Daoy (cell line): ENCODE measurements around the gene RAC2. TPM values are rescaled to one million over a fixed set of nuclear protein-coding genes. Genes with fewer than 3 reads are reported as not detected.
A peak's percentile ranks its signal among the peaks of the same experiment; 100 is the strongest.
"Not testable (repeated sequence)": the region's sequence is repeated elsewhere in the genome, so short reads cannot be mapped to it uniquely, and the experiment has no call there.

Source experiments
- DNase-seq: peaks from one replicate; pipeline ENCODE4 v3.0.0-alpha.2; 2015; ENCODE audit warnings: low read depth
- total RNA-seq: library from RNA; depleted of rRNA; stranded (reverse); fragments of >200 nt; shearing (Covaris generic); gene quantifications from 2 replicates; pipeline ENCODE4 v1.2.3, GENCODE V29; 2014

The RAC2 gene
- total RNA-seq, 1 experiment from 2014 or later = 59.0 TPM

DNA sequence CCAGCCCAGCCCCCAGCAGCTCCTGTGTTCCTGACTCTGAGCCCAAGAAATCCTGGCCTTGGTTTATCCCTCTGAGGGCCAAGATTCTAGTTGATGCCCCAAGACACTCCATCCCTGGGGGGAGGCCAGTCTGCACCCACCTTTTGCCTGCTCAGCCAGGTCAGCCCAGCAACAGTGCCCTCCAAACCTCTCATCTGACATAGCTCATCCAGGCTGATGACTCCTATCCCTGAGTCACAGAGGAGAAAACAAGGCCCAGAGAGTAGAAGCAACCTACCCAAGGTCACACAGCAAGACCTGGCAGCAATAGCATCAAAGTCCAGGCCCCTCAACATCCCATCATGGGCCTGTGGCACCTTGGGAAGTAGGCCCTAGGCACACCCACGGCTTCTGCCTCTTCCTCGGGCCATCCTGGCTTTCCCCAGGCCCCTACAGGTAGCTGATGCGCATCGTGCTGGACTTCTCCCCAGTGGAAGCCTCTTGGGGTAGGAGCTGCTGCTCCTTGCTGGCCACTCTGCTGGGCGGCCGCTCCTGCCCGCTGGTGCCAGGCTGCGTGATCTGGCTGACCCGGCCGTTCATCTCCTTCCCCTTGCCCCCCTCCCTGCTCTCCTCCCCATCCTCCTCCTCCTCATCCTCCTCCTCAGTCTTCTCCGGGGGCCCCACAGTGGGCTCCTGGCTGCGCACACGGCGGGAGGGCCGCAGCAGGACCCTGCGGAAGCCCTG, 37.8 kb downstream of the RAC2 start:
- DNase-seq = no peak

DNA sequence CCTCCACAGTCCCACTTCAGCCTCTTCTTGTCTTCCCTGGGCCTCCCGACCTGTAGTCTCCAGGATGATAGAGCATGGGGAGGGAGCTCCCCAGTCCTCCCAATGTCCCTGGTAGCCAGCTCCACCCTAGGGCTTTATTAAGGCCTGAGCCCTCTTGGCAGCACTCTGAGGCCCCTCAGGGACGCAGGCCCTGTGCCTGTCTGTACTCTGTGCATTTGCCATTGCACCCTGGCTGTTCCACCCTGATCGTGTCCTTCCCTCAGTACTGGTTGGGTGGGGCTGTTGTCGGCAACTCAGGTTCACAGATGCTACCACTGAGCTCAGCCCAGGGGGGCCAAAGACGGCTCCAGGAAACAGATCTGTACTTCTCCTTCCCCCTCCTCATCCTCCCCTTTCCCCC, 39.0 kb downstream of the RAC2 start:
- DNase-seq = no peak

DNA sequence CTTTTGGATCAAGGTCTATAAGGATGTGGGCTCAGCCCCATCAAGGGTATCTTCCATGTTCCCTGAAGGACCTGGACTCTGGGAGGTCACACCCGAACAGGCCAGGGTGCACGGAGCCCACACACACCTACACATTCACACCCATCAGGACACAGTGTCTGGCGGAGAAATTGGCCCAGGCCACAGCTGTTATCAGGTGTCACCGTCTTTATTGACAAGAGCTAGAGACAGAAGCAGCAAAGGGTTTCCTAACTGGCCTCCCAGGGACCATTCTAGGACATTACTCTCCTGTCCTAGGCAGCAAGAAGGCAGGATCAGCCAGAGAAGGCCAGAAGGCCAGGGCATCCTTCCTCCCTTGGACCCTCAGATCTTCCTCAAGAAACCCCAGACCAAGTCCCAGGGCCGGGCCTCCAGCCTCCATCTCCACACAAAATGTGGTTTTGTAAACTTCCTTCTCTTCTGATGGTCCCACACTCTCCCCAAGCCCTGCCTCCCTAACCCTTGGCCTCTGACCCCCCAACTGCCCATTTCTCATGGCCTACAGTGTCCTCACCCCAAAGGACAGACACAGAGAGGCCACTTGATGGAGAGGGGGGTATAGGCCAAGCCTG, 39.9 kb downstream of the RAC2 start:
- no peak for DNase-seq

DNA sequence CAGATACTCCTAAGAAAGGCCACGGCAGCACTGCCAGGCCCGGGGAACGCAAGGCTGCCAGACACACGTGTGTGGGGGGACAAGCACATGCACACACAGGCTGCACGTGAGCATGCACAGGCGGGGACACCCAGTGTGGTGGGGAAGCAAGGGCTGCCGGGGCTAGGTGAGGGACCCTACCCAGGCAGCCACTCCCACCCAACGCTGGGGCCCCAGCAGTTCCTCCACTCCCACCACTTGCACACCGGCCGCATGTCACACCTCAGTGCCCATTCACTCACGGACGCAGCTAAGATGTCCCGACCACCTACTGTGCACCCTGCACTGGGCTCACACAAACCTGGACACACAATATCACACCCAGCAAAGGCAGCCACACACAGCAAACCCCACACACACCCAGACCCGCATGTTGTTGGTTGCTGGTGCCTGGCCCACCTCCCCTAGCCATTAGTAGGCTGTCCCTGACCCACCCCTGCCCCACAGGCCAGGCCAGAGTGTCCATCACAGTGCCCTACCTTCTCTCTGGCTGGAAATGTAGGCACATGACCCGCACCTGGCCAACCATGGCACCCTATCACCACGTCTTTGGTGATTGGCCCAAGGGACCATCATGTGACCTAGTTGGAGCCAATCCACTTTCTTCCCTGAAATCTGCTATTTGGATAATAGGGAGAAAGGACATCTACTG, 40.6 kb downstream of the RAC2 start:
- DNase-seq = no peak

DNA sequence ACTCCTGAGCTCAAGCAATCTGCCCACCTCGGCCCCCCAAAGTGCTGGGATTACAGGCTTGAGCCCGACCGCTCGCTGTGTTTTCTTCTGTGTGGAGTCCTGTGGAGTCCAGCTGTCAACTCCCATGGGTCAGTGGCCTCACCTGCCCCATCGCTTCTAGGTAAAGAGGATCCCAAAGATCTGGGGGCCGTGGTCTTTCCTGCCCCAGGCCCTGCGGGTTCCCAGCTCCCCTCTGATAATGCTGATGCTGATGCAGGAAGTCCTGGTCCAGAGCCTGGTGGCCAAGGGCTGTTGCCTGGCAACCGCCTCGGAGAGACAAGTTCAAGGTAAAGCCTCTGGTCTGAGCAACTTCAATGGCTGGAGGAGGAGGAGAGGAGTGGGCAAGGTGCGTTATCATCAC, 41.4 kb downstream of the RAC2 start:
- no peak for DNase-seq

DNA sequence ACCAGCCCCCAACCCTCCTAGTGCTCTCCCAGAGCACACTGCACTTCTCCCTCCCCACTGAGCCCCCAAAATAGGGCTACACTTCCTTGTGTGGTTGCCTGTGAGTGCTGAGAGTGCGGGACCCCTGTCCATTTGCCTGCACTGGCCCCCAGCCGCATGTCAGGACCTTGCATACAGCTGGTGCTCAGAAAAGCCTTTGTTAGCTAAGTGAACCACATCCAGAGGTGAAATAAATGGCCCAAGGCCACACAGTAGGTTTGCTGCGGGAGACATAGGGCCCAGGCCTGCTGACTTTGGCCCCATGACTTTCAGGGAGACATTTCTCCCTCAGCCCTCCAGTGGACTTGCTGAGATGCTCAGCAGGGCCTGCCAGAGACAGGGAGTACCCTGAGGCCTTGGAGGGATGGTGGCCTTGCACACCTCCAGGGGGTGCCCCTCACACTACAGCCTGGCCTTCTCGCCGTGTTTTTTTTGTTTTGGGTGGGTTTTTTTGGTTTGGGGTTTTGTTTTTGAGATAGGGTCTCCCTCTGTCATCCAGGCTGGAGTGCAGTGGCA, 42.0 kb downstream of the RAC2 start:
- no peak for DNase-seq

DNA sequence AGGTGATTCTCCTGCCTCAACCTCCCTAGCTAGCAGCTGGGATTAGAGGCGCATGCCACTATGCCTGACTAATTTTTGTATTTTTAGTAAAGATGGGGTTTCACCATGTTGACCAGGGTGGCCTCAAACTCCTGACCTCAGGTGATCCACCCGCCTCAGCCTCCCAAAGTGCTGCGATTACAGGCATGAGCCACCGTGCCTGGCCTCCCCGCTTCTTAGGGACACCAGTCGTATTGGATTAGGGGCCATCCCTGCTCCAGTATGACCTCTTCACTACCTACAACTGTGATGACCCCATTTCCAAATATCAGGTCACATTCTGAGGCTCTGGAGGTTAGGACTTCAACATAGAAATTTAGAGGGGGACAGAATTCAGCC, 42.6 kb downstream of the RAC2 start:
- DNase-seq = not testable (repeated sequence)

DNA sequence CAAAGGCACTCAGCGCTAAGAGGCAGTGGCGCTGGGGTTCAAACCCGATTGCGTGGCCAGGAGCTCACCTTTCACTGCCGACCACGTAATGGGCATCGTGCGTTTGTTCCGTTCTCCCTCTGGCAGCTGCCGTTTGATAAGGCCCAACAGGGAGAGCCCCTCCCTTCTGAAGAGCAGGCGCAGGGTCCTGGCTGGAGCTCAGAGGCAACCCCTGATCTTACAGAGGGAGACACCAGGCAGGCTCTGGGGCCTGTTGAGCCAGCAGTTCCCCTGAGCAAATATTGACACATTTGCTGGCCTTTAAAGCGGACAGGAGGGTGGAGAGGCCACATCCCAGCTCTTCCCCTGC, 44.3 kb downstream of the RAC2 start:
- no peak for DNase-seq

DNA sequence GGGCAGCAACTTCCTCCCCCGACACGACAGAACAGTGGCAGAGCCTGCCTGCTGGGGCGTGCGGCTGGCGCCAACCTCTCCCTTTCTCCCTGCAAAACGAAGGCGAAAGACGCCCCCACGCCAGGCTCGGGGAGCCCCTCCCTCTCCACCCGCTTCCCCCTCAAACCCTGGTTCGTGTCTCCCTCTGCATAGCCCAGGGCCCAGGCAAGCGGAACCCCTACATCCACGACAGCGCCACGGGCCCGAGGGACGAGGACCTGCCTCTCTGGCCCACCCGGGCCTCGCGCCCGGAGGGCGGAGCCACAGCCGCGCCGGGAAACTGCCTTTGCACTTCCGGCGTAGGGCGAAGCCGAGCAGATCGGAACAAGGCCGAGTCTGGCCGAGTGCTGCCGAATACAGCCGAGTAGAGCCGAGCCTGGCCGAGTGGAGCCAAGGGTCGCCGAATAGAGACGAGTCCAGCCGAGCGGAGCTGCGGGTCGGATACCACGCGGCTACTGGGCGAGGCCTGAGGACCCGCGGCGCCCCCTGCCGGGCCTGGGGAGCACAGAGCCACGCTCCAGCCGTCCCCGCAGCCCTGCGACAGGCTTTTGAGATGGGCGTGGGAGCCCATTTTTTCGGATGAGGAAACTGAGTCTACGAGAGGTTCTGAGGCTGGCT, 44.8 kb downstream of the RAC2 start:
- DNase-seq = peak; percentile 99

DNA sequence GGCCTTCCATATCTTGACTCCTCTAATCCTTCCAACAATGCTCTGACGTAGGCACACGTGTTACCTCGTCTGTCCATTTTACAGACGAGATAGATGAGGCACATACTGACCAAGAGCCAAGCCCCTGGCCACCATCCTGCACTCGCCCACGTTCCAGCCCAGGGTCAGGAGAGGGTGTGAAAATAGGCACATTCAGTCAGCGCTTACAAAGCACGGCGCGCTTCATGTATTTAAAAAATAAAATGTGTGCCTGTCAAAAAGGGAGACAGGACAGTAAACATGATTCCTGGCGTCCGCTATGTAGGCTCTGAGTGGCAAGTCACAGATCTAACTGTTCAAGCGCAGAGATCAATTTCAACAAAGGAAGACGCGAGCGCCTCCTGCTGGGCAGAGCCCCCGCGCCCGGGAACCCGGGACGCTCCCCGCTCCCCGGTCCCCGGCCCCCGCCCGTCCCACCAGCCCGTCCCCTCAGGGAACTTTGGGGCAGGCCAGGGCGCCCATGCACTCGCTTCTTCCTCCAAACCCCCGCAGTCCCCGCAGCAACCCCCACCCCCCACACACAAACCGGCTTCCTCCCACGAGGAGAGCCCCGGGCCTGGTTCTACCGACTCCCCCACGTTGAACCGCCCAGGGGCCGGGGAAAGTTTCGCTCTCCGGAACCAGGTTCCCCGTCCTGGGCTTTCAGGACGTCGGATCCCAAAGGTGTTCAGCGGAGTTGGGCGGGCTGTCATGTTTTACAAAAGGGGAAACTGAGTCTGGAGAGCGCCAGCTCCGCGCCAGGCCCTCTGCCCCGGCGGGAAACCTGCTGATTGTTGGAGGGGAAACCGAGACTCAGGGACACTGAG, 45.6 kb downstream of the RAC2 start:
- DNase-seq = peak; percentile 72

DNA sequence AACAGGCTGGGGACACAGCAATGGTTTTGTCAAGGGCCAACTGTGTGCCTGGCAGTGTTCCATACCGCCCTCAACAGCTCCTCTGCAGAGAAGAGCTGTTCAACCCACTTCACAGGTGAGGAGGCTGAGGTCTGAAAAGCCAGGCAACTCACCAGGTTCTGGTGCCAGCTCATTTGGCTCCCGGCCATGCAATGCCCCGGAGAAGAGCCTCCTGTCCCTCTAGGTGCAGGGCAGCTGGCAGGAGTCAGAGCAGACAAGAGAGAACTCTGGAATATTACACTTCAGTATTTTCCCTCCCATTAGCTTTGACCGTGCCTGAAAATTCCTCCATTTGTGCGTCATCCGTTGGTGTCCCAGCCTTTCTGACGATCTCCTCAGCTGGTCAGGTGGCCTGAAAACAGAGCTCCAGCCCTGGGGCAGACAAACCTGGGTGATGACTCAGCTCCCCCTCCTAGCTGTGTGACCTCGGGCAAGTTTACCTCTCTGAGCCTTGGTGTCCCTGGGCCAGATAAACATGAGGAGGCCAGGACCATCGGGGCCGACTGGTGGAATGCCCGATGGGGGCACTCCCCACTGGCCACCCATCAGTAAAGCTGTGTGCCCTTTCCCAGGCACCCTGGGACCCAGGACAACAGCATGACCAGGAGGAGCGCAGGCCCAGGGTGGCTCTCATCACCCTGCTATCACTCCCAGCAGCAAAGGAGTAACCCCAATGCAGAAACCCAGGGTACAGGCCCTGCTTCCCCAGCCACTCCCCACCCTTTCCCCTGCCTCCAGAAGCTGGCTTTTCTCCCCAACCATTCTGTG, 46.4 kb downstream of the RAC2 start:
- DNase-seq = peak; percentile 89

DNA sequence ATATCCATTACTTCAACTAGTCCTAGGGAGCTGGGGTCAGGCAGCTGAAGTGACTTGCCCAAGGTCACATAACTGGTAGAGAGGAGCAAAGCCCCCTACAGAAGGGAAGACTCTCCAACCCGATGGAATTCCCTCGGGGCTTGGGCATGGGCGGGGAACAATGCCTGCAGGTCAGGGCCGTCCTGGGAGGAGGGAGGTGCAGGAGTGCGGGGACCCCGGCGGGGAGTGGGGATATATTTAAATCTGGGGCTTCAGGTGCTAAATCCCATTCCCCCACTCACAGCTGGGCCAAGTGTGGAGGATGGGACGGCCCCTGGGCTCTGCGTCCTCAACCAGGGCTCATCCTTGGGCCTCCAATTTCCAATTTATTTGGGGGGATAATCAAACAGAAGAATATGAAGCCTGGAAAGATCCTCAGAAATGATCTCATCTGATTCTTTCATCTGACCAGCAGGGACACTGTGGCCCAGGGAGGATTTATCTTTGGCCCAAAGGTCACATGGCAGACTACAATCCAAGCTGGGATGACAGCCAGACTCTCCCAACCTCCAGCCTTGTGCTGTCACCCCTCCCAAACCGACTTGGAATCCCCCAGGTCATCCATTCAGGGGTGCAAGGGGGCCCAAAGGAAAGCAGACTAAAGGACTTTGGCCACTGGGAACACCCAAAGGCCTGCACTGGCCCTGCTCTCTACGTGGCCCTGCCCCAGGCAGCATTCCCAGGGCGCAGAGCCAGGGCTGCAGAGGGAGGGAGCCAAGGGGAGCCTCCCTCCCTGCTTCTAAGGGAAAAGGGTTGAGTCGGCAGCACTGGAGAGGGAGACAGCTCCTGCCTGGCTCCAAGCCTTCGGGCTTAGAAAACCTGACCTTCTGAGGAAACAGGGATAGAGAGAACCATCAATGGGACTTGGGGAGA, 47.3 kb downstream of the RAC2 start:
- DNase-seq = peak; percentile 77

DNA sequence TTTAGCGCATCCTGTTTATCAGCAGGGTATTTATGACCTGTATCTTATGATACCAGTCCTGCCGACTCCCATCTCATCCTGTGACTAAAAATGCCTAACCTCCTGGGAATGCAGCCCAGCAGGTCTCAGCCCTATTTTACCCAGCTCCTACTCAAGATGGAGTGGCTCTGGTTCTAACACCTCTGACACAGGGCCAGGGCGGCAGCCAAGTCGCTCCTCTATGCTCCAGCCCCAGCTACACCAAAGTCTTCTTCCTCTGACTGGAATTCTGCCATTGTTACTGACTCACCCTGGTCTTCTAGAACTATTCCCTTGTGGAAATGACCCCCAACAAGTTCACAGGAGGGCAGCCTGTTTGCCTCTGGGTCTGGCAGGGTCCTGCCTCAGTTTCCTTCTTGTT, 48.1 kb downstream of the RAC2 start:
- DNase-seq = no peak

DNA sequence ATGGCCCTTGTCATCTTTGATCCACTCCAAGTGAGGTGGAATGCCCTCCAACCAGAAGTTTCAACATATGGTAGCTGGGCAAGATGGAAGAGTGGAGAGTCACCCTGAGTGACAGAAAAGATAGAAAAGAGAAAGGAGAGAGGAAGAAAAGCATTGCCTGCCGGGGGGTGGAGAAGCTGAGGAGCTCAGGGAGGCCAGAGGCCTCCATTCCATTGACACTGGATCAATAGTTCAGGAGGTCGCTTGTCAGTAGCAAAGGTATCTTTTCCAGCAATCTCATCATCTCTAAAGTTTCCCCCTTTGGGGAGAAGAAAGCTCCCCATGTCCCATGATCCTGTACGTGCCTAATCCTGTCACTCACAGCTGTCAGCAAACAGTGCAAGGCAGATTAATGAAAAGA, 49.3 kb downstream of the RAC2 start:
- no peak for DNase-seq

DNA sequence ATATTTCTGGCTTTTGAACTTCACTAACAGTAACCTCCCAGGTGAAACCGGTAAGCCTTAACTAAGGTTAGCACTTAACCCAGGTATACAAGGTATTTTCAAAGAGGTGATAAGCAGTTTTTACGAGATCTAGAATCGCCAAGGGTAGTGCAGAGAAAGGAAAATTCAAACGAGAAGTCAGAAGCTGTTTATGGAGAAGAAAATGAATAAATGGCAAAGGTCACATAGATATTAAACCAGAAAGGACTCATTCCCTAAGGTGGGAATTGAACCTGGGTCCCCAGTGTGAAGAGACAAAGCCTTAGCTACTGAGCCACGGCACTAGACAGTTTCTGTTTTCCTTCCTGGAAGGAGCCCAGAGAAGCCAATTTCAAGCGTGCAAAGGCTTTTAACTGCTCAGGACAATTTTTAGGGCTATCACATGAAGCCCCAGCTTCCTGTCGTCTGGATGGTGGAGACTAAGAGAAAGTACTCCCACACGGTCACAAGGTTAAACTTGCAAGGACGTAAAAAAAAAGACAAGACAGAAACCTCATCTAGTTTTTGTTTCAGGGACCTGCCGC, 50.4 kb downstream of the RAC2 start:
- peak; percentile 79 for DNase-seq

DNA sequence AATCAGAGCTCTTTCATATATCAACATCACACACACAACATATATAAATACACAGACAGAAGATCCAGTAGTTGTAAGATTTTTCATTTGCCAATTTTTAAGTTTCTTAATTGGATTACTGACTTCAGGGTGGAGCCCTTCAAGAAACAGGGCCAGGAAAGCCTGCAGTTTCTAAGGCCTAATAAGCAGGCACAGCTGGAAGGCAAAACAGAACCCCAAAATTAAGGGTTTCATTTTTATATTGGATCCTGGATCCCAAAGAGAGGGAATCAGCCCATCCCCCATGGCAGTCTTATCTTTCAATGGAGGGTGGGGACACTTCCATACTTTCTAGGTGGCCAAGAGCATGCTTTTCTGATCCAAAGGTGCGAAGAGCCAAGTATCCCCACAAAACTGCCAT, 51.3 kb downstream of the RAC2 start:
- no peak for DNase-seq

DNA sequence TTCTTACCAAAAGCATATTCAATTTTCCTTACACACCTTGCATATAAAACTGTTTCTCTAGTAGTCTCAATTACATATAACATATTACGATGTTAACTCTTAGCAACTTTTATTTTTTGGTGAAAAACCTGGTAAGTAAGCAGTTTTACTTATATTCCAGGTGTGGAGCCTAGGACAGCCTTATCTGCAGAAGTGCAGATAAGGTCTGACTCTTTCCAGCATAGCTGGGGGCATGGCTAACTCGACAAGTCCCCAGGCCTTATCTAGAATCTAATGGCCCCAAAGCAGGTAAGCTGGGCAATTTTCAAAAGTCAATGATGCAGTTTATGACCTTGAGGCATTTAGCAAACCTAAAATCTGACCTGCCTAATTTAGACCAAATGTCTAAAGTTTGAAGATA, 51.9 kb downstream of the RAC2 start:
- DNase-seq = no peak

DNA sequence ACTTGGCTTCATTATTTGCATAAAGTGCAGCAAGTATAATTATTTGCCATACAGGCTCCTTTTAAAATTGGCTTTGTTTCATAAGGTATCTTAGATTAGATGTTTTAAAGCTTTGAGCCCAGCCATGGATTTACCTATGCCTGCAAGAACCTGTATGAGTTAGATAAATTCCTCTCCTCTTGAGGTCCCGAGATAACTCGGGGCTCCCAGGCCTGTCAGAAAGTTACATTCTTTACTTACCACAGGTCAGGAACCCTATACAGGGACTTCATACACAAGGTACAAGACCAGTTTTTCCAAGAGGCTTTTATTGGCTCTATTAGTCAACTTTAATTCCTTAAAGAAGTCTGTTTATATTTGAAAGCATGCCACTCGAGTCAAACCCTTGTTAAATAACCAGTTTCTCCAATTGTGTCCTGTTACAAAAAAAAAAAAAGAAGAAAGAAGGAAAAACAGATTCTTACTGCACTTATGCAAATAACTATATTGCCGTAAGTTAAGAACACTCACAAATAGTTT, 53.7 kb downstream of the RAC2 start:
- DNase-seq = no peak

DNA sequence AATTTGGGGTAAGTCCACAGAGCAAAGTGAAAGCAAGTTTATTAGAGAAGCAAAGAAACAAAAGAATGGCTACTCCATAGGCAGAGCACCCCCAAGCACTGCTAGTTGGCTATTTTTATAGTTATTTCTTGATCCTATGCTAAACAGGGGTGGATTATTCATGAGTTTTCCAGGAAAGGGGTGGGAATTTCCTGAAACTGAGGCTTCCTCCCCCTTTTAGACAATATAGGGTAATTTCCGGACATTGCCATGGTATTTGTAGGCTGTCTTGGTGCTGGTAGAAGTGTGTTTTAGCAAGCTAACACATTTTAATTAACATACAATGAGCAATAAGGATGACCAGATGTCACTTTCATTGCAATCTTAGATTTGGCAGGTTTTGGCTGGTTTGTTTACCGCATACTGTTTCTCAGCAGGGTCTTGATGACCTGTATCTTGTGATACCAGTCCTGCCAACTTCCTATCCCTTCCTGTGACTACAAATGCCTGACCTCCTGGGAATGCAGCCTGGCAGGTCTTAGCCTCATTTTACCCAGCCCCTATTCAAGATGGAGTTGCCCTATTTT, 55.1 kb downstream of the RAC2 start:
- no peak for DNase-seq
